Coronary artery (tissue), 2 donors: ENCODE measurements around the gene CD244.
"Not testable (repeated sequence)": the region's sequence is repeated elsewhere in the genome, so short reads cannot be mapped to it uniquely, and the experiment has no call there.

Source experiments
- DNase-seq: peaks from one replicate; pipeline ENCODE4 v3.0.0-alpha.2; 2017; ENCODE audit warnings: low spot score
- H3K27ac ChIP-seq, 2 donors: fragments of 200-600 bp; sonication (generic); one replicate each; pipeline ENCODE4 v1.5.1; 2016 to 2019
- H3K4me3 ChIP-seq: fragments of 200-600 bp; sonication (generic); 2 replicates; pipeline ENCODE4 v1.5.1; 2016; ENCODE audit warnings: mild to moderate bottlenecking, moderate library complexity
- CTCF ChIP-seq: fragments of 200-600 bp; sonication (generic); IDR thresholded peaks from one replicate; pipeline ENCODE4 v1.5.1; 2019; ENCODE audit warnings: antibody characterized with exemption

Gene CD244

GRCh38 chr1:160904783-160905616 is 42.3 kb upstream of the CD244 start:
- Histone ChIP-seq H3K4me3 (no peak overlapping the region), H3K27ac (peak overlapping the region; percentile 66 to 86)
- TF ChIP-seq CTCF, result no peak
- no peak for DNase-seq

GRCh38 chr1:160902251-160902650 is 39.6 kb upstream of the CD244 start:
- not testable (repeated sequence) for DNase-seq, H3K4me3 ChIP-seq
- peak overlapping the region in 1 of 2 donors; percentile 67 for H3K27ac ChIP-seq

GRCh38 chr1:160901768-160902167 is 39.1 kb upstream of the CD244 start:
- no peak for DNase-seq
- Histone ChIP-seq H3K4me3 (no peak overlapping the region), H3K27ac (peak overlapping the region in 1 of 2 donors; percentile 67)
- TF ChIP-seq CTCF, result no peak

GRCh38 chr1:160900683-160901082 is 38.0 kb upstream of the CD244 start:
- not testable (repeated sequence) for H3K4me3 ChIP-seq, DNase-seq

GRCh38 chr1:160894368-160895135 is 31.9 kb upstream of the CD244 start:
- not testable (repeated sequence) for H3K4me3 ChIP-seq, H3K27ac ChIP-seq, DNase-seq

More at GRCh38 chr1:160900683-160901082, 38.0 kb upstream of the CD244 start:
- not testable (repeated sequence) for H3K27ac ChIP-seq

GRCh38 chr1:160891474-160891873 is 28.8 kb upstream of the CD244 start:
- DNase-seq, result no peak
- H3K4me3 ChIP-seq, result no peak overlapping the region
- H3K27ac ChIP-seq, result no peak overlapping the region
- TF ChIP-seq CTCF, result no peak

GRCh38 chr1:160888926-160889325 is 26.2 kb upstream of the CD244 start:
- no peak for TF ChIP-seq CTCF
- no peak overlapping the region for H3K27ac ChIP-seq
- H3K4me3 ChIP-seq, result no peak overlapping the region
- DNase-seq, result no peak

- no peak for DNase-seq
- Histone ChIP-seq H3K27ac (no peak overlapping the region), H3K4me3 (no peak overlapping the region)
- TF ChIP-seq CTCF, result no peak
Observed at GRCh38 chr1:160887071-160887470, 24.4 kb upstream of the CD244 start.
